A549 (cell line): Measurements from ENCODE around the gene AMOTL1.

Experiments
- BHLHE40 ChIP-seq: IDR thresholded peaks from 2 replicates; pipeline ENCODE4 v1.6.1; 2012; ENCODE audit warnings: low read depth, low read length, inconsistent platforms
- CEBPB ChIP-seq, 2 experiments: fragments of >200 bp in 1 of 2; sonication (Bioruptor Twin) in 1 of 2; formaldehyde crosslinking in 1 of 2; IDR thresholded peaks; 2 replicates each; pipeline ENCODE4 v1.6.1; 2012 to 2016
- CTCF ChIP-seq: fragments of >200 bp; sonication (Bioruptor Twin); formaldehyde crosslinking; IDR thresholded peaks from 3 replicates; pipeline ENCODE4 v1.5.1; 2016
- ESRRA ChIP-seq: fragments of 150-350 bp; IDR thresholded peaks from 2 replicates; pipeline ENCODE4 v1.6.1; 2014; ENCODE audit warnings: mild to moderate bottlenecking, low read length, borderline replicate concordance
- HDAC2 ChIP-seq: fragments of 200-600 bp; sonication (generic); IDR thresholded peaks from 2 replicates; pipeline ENCODE4 v1.6.1; 2016
- MAFK ChIP-seq: fragments of 450-650 bp; IDR thresholded peaks from 2 replicates; pipeline ENCODE4 v1.6.1; 2014; ENCODE audit not compliant: partially characterized antibody
- MAX ChIP-seq: IDR thresholded peaks from 2 replicates; pipeline ENCODE4 v1.6.1; 2012
- MAZ ChIP-seq: fragments of 150-350 bp; IDR thresholded peaks from 2 replicates; pipeline ENCODE4 v1.6.1; 2014; ENCODE audit warnings: antibody characterized with exemption, low read depth, low read length, borderline replicate concordance
- POLR2A ChIP-seq: IDR thresholded peaks from 2 replicates; pipeline ENCODE4 v1.6.1; 2012; ENCODE audit warnings: mild to moderate bottlenecking, low read length
- RAD21 ChIP-seq, 2 experiments: fragments of >200 bp in 1 of 2; sonication (Bioruptor Twin) in 1 of 2; formaldehyde crosslinking in 1 of 2; IDR thresholded peaks in 1 of 2; conservative IDR thresholded peaks in 1 of 2; 2 replicates in 1 of 2; 3 replicates in 1 of 2; pipeline ENCODE4 v1.6.1; 2012 to 2018; ENCODE audit warnings: inconsistent platforms in 1 of 2
- RCOR1 ChIP-seq: fragments of 150-350 bp; IDR thresholded peaks from 2 replicates; pipeline ENCODE4 v1.6.1; 2014; ENCODE audit warnings: antibody characterized with exemption, low read length, low read depth
- TP53 ChIP-seq: fragments of 250-450 bp; sonication (Bioruptor Pico); IDR thresholded peaks from 2 replicates; pipeline ENCODE4 v1.5.0; 2021; ENCODE audit warnings: mild to moderate bottlenecking, moderate library complexity
- ZC3H11A ChIP-seq: fragments of 450-650 bp; IDR thresholded peaks from 2 replicates; pipeline ENCODE4 v1.6.1; 2014; ENCODE audit warnings: antibody characterized with exemption, mild to moderate bottlenecking
- ZFP36 ChIP-seq: fragments of 450-650 bp; IDR thresholded peaks from 2 replicates; pipeline ENCODE4 v1.6.1; 2014; ENCODE audit warnings: borderline replicate concordance; ENCODE audit not compliant: partially characterized antibody

- no peak for TF ChIP-seq CTCF
- TF ChIP-seq MAZ: no peak
- no peak for TF ChIP-seq ESRRA
- no peak for TF ChIP-seq ZC3H11A
- TF ChIP-seq HDAC2: no peak
- TF ChIP-seq TP53 (CRISPR knock-in tag): no peak
- no peak for TF ChIP-seq CEBPB (IDR thresholded peaks at IDR 0.05)
- no peak for TF ChIP-seq RCOR1
- TF ChIP-seq ZFP36: no peak
- no peak for TF ChIP-seq BHLHE40
- no peak for TF ChIP-seq MAFK
- TF ChIP-seq RAD21 (conservative IDR thresholded peaks at IDR 0.05 in 1 of 2, IDR thresholded peaks at IDR 0.05 in 1 of 2): no peak
- no peak for TF ChIP-seq POLR2A
- no peak for TF ChIP-seq MAX
Observed at GRCh38 chr11:94920311-94920710, 152.2 kb downstream of the AMOTL1 start.
